PFSK-1 (cell line): ENCODE results near the gene HYAL1.

Source experiments
- FOXP2 ChIP-seq: optimal IDR thresholded peaks from 2 replicates; pipeline ENCODE3; 2011; ENCODE audit warnings: borderline replicate concordance, control low read depth, inconsistent platforms; ENCODE audit not compliant: insufficient read depth; ENCODE audit errors: extremely low read length, extremely low read depth
- POLR2AphosphoS5 ChIP-seq: IDR thresholded peaks from 2 replicates; pipeline ENCODE4 v1.6.1; 2012; ENCODE audit warnings: low read depth, mild to moderate bottlenecking, control low read depth, low read length, moderate library complexity
- SIN3A ChIP-seq: IDR thresholded peaks from 2 replicates; pipeline ENCODE4 v1.6.1; 2012; ENCODE audit warnings: mild to moderate bottlenecking, low read length, moderate library complexity, borderline replicate concordance; ENCODE audit not compliant: insufficient read depth
- TAF1 ChIP-seq: IDR thresholded peaks from 2 replicates; pipeline ENCODE4 v1.6.1; 2012; ENCODE audit warnings: low read length, control low read depth, borderline replicate concordance; ENCODE audit not compliant: insufficient read depth
- TF ChIP-seq, protein P1 (sequence below), 2 experiments: IDR thresholded peaks; 2 replicates each; pipeline versions ENCODE4 v1.6.1 to v1.8.0; 2011 to 2012; ENCODE audit warnings: low read depth in 2 of 2, low read length in 2 of 2, control low read depth in 1 of 2, inconsistent platforms in 1 of 2, mild to moderate bottlenecking in 1 of 2, moderate library complexity in 1 of 2; ENCODE audit not compliant: insufficient read depth in 1 of 2

DNA sequence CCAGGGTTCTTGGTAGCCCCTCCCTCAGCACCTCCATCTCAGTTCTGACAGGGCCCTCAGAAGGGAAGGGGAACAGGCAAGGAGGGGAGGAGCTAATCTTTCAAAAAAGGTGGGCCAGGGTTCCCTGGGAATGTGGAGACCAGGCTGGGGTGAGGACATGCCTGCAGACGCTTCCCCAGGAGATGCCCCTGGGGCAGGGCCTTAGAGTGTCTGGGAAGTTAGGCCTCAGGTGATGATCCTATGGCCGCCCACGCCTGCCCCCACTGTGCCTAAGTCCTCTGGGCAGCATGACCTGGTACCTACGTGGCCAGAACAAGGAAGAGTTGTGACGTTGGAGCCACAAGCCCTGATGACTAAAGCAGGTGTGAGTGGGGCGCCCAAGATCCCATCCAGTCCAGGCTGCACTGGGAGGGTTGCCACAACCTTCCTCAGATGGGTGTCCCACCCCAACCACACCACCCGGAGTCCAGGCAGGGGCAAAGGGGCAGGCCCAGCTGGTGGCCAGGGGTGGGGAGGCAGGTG lies 38.3 kb downstream of the HYAL1 start:
- TF ChIP-seq POLR2AphosphoS5 (no peak), SIN3A (no peak), FOXP2 (no peak), TAF1 (no peak)
- TF ChIP-seq, protein P1, sequence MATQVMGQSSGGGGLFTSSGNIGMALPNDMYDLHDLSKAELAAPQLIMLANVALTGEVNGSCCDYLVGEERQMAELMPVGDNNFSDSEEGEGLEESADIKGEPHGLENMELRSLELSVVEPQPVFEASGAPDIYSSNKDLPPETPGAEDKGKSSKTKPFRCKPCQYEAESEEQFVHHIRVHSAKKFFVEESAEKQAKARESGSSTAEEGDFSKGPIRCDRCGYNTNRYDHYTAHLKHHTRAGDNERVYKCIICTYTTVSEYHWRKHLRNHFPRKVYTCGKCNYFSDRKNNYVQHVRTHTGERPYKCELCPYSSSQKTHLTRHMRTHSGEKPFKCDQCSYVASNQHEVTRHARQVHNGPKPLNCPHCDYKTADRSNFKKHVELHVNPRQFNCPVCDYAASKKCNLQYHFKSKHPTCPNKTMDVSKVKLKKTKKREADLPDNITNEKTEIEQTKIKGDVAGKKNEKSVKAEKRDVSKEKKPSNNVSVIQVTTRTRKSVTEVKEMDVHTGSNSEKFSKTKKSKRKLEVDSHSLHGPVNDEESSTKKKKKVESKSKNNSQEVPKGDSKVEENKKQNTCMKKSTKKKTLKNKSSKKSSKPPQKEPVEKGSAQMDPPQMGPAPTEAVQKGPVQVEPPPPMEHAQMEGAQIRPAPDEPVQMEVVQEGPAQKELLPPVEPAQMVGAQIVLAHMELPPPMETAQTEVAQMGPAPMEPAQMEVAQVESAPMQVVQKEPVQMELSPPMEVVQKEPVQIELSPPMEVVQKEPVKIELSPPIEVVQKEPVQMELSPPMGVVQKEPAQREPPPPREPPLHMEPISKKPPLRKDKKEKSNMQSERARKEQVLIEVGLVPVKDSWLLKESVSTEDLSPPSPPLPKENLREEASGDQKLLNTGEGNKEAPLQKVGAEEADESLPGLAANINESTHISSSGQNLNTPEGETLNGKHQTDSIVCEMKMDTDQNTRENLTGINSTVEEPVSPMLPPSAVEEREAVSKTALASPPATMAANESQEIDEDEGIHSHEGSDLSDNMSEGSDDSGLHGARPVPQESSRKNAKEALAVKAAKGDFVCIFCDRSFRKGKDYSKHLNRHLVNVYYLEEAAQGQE (IDR thresholded peaks at IDR 0.05; ENCODE audit: insufficient read depth in 1 of 2, low read depth in 2 of 2, low read length in 2 of 2), result no peak
